ENCODE measurements around the gene FTSJ3. TPM values are rescaled to one million over a fixed set of nuclear protein-coding genes. Genes with fewer than 3 reads are reported as not detected.
A peak's percentile ranks its signal among the peaks of the same experiment; 100 is the strongest.

Gene FTSJ3
- polyA plus RNA-seq, 2 of the 4 experiments (the other 2 are of a cell fraction) = 74.5 to 104 TPM

- WGBS (ENCODE audit: missing lambda C conversion rate) = 97% methylated on average over 15 of the region's 15 CpGs
- ChIA-PET CTCF (interaction anchor here (0.9 to 4.5 kb wide), 24 partner anchors 8 to 408 kb away, joined by 3 to 29 read pairs (median 6); partner anchors contain the start of genes PSMC5 and SMARCD2), POLR2A (interaction anchor here (1.6 to 1.9 kb wide), 2 partner anchors 7 to 10 kb away, joined by 4 to 11 read pairs; partner anchors contain the start of gene PSMC5)
- no peak for FAIRE-seq
- ATAC-seq = peak in 1 of 2 experiments; percentile 2; a peak in 1 of 6 replicates
- Histone ChIP-seq H3K27ac (no peak overlapping the region), H3K4me1 (peaks cover 19% of the 10 kb centered on the region; the same call in 2 of the 3 replicates), H3K4me2 (no peak overlapping the region), H3K4me3 (no peak overlapping the region), H3K9me3 (no peaks in the 10 kb centered on the region)
- no peak for DNase-seq (ENCODE audit: low read depth in 1 of 2, low spot score in 1 of 2)
- no peak for TF ChIP-seq KDM1A (IDR thresholded peaks at IDR 0.05; ENCODE audit: low read depth)
- no peak for TF ChIP-seq CEBPB (IDR thresholded peaks at IDR 0.05)
- TF ChIP-seq HES2 (IDR thresholded peaks at IDR 0.05) = no peak
- TF ChIP-seq HOXB13 (CRISPR knock-in tag; IDR thresholded peaks at IDR 0.05; ENCODE audit: low read depth) = no peak
- TF ChIP-seq JUN (IDR thresholded peaks at IDR 0.05) = no peak
Measured at GRCh38 chr17:63833741-63834373, 6.4 kb upstream of the FTSJ3 start.

DNA sequence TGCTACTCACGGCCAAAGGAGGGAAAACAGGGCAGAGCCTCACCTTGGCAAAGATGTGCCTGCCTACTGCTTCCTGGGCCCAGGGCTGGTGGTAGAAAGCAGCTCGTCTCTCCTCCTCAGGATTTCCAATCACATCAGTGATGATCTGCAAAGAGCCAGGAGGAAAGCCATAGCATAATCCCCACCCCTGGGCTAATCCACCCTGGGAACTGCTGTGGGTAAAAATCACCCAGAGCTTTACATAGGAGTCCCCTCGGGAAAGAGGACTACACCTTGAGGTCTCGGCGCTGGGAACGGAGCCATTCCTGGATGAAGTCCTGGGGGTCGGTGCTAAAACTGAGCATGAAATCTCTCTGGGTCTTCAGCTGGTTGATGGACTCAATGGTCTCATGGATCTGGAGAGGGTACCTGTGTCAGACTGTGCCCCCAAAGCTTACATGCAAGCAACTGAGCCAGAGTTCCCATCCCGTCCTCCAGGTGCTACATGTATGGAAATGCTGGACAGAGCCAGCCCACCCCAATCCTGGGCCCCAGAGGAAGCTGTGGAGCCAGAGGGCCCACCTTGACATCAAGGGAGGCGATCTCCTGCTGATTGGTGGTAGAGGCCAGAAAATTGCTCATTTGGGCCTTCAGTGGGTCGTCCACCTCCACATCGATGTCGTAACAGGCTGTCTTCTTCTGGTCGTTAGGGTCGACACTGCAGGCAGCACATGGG, 5.7 kb upstream of the FTSJ3 start:
- 92% methylated on average over 14 of the region's 14 CpGs for WGBS (ENCODE audit: missing lambda C conversion rate)
- ChIA-PET CTCF (interaction anchor here (0.8 to 4.5 kb wide), 12 partner anchors 7 to 110 kb away, joined by 3 to 29 read pairs (median 4); partner anchors contain the start of genes PSMC5 and SMARCD2), POLR2A (interaction anchor here (1.9 kb wide), 1 partner anchor 10 kb away, joined by 11 read pairs; no protein-coding TSS in a partner anchor)
- Histone ChIP-seq H3K4me1 (peaks cover 19% of the 10 kb centered on the region; the same call in 2 of the 3 replicates), H3K4me2 (no peak overlapping the region), H3K27ac (no peak overlapping the region), H3K4me3 (no peak overlapping the region), H3K9me3 (no peaks in the 10 kb centered on the region)
- FAIRE-seq (no peak), ATAC-seq (no peak), DNase-seq (ENCODE audit: low read depth in 1 of 2, low spot score in 1 of 2) (no peak)
- TF ChIP-seq NFE2L2 (conservative IDR thresholded peaks at IDR 0.05; ENCODE audit: low read length) (no peak), POLR2AphosphoS2 (conservative IDR thresholded peaks at IDR 0.05; ENCODE audit: low read length) (peak; percentile 48)

DNA sequence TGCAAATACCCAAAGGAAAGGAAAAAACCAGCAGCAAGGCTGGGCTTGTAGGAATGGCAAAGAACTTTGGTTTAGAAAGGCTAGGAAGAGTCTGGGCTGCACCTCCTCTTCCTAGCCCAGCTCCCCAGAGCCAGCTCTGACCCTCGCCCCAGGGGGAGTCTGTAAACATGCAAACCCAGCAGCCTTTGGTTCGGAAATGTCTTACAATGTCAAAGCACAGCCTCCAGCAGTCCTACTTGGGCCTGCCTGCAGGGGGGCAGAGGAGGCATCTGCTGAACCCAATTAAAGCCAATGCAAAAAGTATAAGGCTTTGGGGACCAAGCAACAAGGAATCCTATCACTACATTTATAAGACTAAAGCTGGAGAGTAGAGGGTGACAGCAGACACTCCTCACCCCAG, 5.0 kb upstream of the FTSJ3 start:
- no peak overlapping the region for H3K27ac ChIP-seq
- CTCF ChIA-PET = interaction anchor here (0.8 to 4.5 kb wide), 6 partner anchors 9 to 97 kb away, joined by 3 to 23 read pairs (median 4); partner anchors contain the start of gene SMARCD2

More for the DNA sequence above, 5.0 kb upstream of the FTSJ3 start:
- ATAC-seq (peak; percentile 6 to 30; a peak in 3 of 6 replicates), DNase-seq (ENCODE audit: low read depth in 1 of 2, low spot score in 1 of 2) (no peak), FAIRE-seq (no peak)
- 90% methylated on average over 2 of the region's 2 CpGs for WGBS (ENCODE audit: missing lambda C conversion rate)
- no peaks in the 10 kb centered on the region for H3K9me3 ChIP-seq
- POLR2A ChIA-PET = no interaction called here
- no peak overlapping the region for H3K4me2 ChIP-seq
- H3K4me3 ChIP-seq = no peak overlapping the region
- H3K4me1 ChIP-seq = peaks cover 20% of the 10 kb centered on the region; the same call in 2 of the 3 replicates
- TF ChIP-seq HOXA7 (CRISPR knock-in tag; IDR thresholded peaks at IDR 0.05) = no peak
- TF ChIP-seq, protein P1, sequence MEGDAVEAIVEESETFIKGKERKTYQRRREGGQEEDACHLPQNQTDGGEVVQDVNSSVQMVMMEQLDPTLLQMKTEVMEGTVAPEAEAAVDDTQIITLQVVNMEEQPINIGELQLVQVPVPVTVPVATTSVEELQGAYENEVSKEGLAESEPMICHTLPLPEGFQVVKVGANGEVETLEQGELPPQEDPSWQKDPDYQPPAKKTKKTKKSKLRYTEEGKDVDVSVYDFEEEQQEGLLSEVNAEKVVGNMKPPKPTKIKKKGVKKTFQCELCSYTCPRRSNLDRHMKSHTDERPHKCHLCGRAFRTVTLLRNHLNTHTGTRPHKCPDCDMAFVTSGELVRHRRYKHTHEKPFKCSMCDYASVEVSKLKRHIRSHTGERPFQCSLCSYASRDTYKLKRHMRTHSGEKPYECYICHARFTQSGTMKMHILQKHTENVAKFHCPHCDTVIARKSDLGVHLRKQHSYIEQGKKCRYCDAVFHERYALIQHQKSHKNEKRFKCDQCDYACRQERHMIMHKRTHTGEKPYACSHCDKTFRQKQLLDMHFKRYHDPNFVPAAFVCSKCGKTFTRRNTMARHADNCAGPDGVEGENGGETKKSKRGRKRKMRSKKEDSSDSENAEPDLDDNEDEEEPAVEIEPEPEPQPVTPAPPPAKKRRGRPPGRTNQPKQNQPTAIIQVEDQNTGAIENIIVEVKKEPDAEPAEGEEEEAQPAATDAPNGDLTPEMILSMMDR (IDR thresholded peaks at IDR 0.05) = no peak
- TF ChIP-seq, protein P2, sequence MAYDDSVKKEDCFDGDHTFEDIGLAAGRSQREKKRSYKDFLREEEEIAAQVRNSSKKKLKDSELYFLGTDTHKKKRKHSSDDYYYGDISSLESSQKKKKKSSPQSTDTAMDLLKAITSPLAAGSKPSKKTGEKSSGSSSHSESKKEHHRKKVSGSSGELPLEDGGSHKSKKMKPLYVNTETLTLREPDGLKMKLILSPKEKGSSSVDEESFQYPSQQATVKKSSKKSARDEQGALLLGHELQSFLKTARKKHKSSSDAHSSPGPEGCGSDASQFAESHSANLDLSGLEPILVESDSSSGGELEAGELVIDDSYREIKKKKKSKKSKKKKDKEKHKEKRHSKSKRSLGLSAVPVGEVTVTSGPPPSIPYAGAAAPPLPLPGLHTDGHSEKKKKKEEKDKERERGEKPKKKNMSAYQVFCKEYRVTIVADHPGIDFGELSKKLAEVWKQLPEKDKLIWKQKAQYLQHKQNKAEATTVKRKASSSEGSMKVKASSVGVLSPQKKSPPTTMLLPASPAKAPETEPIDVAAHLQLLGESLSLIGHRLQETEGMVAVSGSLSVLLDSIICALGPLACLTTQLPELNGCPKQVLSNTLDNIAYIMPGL (CRISPR knock-in tag; IDR thresholded peaks at IDR 0.05; ENCODE audit: borderline replicate concordance) = no peak
- no peak for TF ChIP-seq PBX3 (IDR thresholded peaks at IDR 0.05)
- no peak for TF ChIP-seq EHF (CRISPR knock-in tag; IDR thresholded peaks at IDR 0.05)
- no peak for TF ChIP-seq RAD21 (conservative IDR thresholded peaks at IDR 0.05 in 1 of 2, IDR thresholded peaks at IDR 0.05 in 1 of 2)
- TF ChIP-seq, protein P3, sequence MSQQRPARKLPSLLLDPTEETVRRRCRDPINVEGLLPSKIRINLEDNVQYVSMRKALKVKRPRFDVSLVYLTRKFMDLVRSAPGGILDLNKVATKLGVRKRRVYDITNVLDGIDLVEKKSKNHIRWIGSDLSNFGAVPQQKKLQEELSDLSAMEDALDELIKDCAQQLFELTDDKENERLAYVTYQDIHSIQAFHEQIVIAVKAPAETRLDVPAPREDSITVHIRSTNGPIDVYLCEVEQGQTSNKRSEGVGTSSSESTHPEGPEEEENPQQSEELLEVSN (IDR thresholded peaks at IDR 0.05; ENCODE audit: borderline replicate concordance, low read depth) = no peak
- TF ChIP-seq JUN (IDR thresholded peaks at IDR 0.05) = no peak; a peak in 1 of 5 replicates
- no peak for TF ChIP-seq ELK1 (IDR thresholded peaks at IDR 0.05; ENCODE audit: low read depth, low read length)
- no peak for TF ChIP-seq RFX5 (IDR thresholded peaks at IDR 0.05)
- TF ChIP-seq ZFP36 (IDR thresholded peaks at IDR 0.05; ENCODE audit: borderline replicate concordance, partially characterized antibody) = no peak
- TF ChIP-seq KDM1A (IDR thresholded peaks at IDR 0.05; ENCODE audit: low read depth) = no peak
- no peak for TF ChIP-seq USF2 (IDR thresholded peaks at IDR 0.05)
- TF ChIP-seq NFE2L2 (conservative IDR thresholded peaks at IDR 0.05; ENCODE audit: low read length) = no peak
- TF ChIP-seq SREBF2 (IDR thresholded peaks at IDR 0.05) = no peak
- TF ChIP-seq ZC3H11A (IDR thresholded peaks at IDR 0.05) = no peak
